SU-DHL-6 (cell line): ENCODE results near the gene GRM8.
A peak's percentile ranks its signal among the peaks of the same experiment; 100 is the strongest.

Experiments used
- H2AFZ ChIP-seq: fragments of 200-600 bp; sonication (generic); 2 replicates; pipeline ENCODE4 v1.6.1; 2014; ENCODE audit warnings: low read depth, mild to moderate bottlenecking, moderate library complexity, mixed read lengths, antibody characterized with exemption, low read length; ENCODE audit not compliant: severe bottlenecking
- H3F3A ChIP-seq: fragments of 200-600 bp; shearing (Covaris generic); 2 replicates; pipeline ENCODE4 v1.6.0; 2016; ENCODE audit warnings: antibody characterized with exemption, mild to moderate bottlenecking; ENCODE audit not compliant: insufficient read depth
- H3K27ac ChIP-seq: fragments of 200-600 bp; sonication (generic); 2 replicates; pipeline ENCODE4 v1.5.1; 2016; ENCODE audit warnings: low read depth, mild to moderate bottlenecking, low read length, moderate library complexity, mixed read lengths
- H3K27me3 ChIP-seq: fragments of 200-600 bp; sonication (generic), shearing (Covaris generic); 2 replicates; pipeline ENCODE4 v1.6.0; 2014; ENCODE audit warnings: mild to moderate bottlenecking, low read length
- H3K36me3 ChIP-seq: fragments of 200-600 bp; sonication (generic); 2 replicates; pipeline ENCODE4 v1.6.1; 2014; ENCODE audit warnings: mild to moderate bottlenecking, low read length, mixed read lengths
- H3K4me2 ChIP-seq: fragments of 300-600, 200-600 bp; shearing (Covaris generic), sonication (generic); 2 replicates; pipeline ENCODE4 v1.6.0; 2014; ENCODE audit warnings: low read length, low read depth, mild to moderate bottlenecking; ENCODE audit not compliant: poor library complexity, severe bottlenecking
- H3K4me3 ChIP-seq: fragments of 200-600 bp; sonication (generic); 2 replicates; pipeline ENCODE4 v1.5.1; 2014; ENCODE audit warnings: antibody characterized with exemption, low read length, mild to moderate bottlenecking, mixed read lengths; ENCODE audit not compliant: insufficient read depth, poor library complexity, severe bottlenecking
- H3K79me2 ChIP-seq: fragments of 200-600 bp; sonication (generic); 2 replicates; pipeline ENCODE4 v1.6.1; 2014; ENCODE audit warnings: mild to moderate bottlenecking, low read length, moderate library complexity; ENCODE audit not compliant: insufficient read depth
- H3K9ac ChIP-seq: fragments of 200-600 bp; sonication (generic); 2 replicates; pipeline ENCODE4 v1.7.0; 2014; ENCODE audit warnings: mild to moderate bottlenecking, low read length
- H3K9me2 ChIP-seq: fragments of 200-600 bp; sonication (generic); replicated peaks from 2 replicates; pipeline ENCODE4 v1.6.1; 2014; ENCODE audit warnings: low read length; ENCODE audit not compliant: insufficient read depth
- H3K9me3 ChIP-seq: fragments of 200-600 bp; sonication (generic); 2 replicates; pipeline ENCODE4 v1.6.1; 2014; ENCODE audit warnings: low read length, mixed read lengths; ENCODE audit not compliant: insufficient read depth
- H4K20me1 ChIP-seq: fragments of 200-600 bp; sonication (generic); 2 replicates; pipeline ENCODE4 v1.6.1; 2014; ENCODE audit warnings: low read depth, mild to moderate bottlenecking, antibody characterized with exemption, low read length, moderate library complexity, mixed read lengths
- CTCF ChIP-seq: fragments of 200-600 bp; sonication (generic); IDR thresholded peaks from one replicate; pipeline ENCODE4 v1.5.1; 2017; ENCODE audit warnings: antibody characterized with exemption, mild to moderate bottlenecking, low read length, moderate library complexity; ENCODE audit not compliant: insufficient read depth, poor library complexity, severe bottlenecking
- EZH2phosphoT487 ChIP-seq: fragments of 200-600 bp; sonication (generic), shearing (Covaris generic); conservative IDR thresholded peaks from 2 replicates; pipeline ENCODE4 v1.6.1; 2018; ENCODE audit warnings: mild to moderate bottlenecking, antibody characterized with exemption, low read length, moderate library complexity, mixed read lengths

The GRM8 gene

GRCh38 chr7:126529833-126530232, 722.9 kb downstream of the GRM8 start:
- Histone ChIP-seq H3K4me3 (no peak overlapping the region), H3K79me2 (no peaks in the 10 kb centered on the region), H3K9me2 (no peaks in the 10 kb centered on the region), H3K36me3 (no peaks in the 10 kb centered on the region), H4K20me1 (no peaks in the 10 kb centered on the region), H3K27ac (no peak overlapping the region), H2AFZ (peak overlapping the region; percentile 37), H3K4me2 (no peak overlapping the region), H3F3A (no peaks in the 10 kb centered on the region), H3K9me3 (no peaks in the 10 kb centered on the region; the same call in 1 of the 2 replicates), H3K27me3 (no peaks in the 10 kb centered on the region), H3K9ac (no peak overlapping the region)
- TF ChIP-seq EZH2phosphoT487 (no peak), CTCF (no peak)

- H3K79me2 ChIP-seq, result no peaks in the 10 kb centered on the region
- H2AFZ ChIP-seq, result peak overlapping the region; percentile 37
- H3K4me3 ChIP-seq, result no peak overlapping the region
- no peaks in the 10 kb centered on the region for H3K36me3 ChIP-seq
- H3K4me2 ChIP-seq, result no peak overlapping the region
- no peaks in the 10 kb centered on the region for H3K9me2 ChIP-seq
- H3K9me3 ChIP-seq, result no peaks in the 10 kb centered on the region
- no peak overlapping the region for H3K9ac ChIP-seq
- no peaks in the 10 kb centered on the region for H3K27me3 ChIP-seq
- no peak overlapping the region for H3K27ac ChIP-seq
- no peaks in the 10 kb centered on the region for H3F3A ChIP-seq
- TF ChIP-seq EZH2phosphoT487, result no peak
- TF ChIP-seq CTCF, result no peak
- H4K20me1 ChIP-seq, result no peaks in the 10 kb centered on the region
Measured at GRCh38 chr7:126529254-126529653, 723.5 kb downstream of the GRM8 start.

- H3K27me3 ChIP-seq, result no peaks in the 10 kb centered on the region
- no peaks in the 10 kb centered on the region for H4K20me1 ChIP-seq
- H3K9me2 ChIP-seq, result no peaks in the 10 kb centered on the region
- no peaks in the 10 kb centered on the region for H3K79me2 ChIP-seq
- no peak for TF ChIP-seq CTCF
- no peak for TF ChIP-seq EZH2phosphoT487
- no peak overlapping the region for H3K4me2 ChIP-seq
- H2AFZ ChIP-seq, result no peak overlapping the region
- no peaks in the 10 kb centered on the region for H3F3A ChIP-seq
- H3K27ac ChIP-seq, result no peak overlapping the region
- H3K9ac ChIP-seq, result no peak overlapping the region
- H3K4me3 ChIP-seq, result no peak overlapping the region
- H3K36me3 ChIP-seq, result 0 out of 2 replicates have a peak, but pooled peaks cover 2% of the 10 kb centered on the region
- H3K9me3 ChIP-seq, result no peaks in the 10 kb centered on the region
Measured at GRCh38 chr7:126525906-126526305, 726.8 kb downstream of the GRM8 start.

- Histone ChIP-seq H3K4me2 (no peak overlapping the region), H3K9ac (no peak overlapping the region), H3K9me3 (no peaks in the 10 kb centered on the region), H2AFZ (no peak overlapping the region), H3K27ac (no peak overlapping the region), H3K36me3 (0 out of 2 replicates have a peak, but pooled peaks cover 2% of the 10 kb centered on the region), H3K27me3 (no peaks in the 10 kb centered on the region), H3K4me3 (no peak overlapping the region), H3K9me2 (no peaks in the 10 kb centered on the region), H3K79me2 (no peaks in the 10 kb centered on the region), H3F3A (no peaks in the 10 kb centered on the region), H4K20me1 (no peaks in the 10 kb centered on the region)
- no peak for TF ChIP-seq CTCF
- no peak for TF ChIP-seq EZH2phosphoT487
Measured at GRCh38 chr7:126524967-126525366, 727.8 kb downstream of the GRM8 start.
